Neuron (in vitro differentiated cells): ENCODE results near the gene PLD4.
"Not testable (repeated sequence)": the region's sequence is repeated elsewhere in the genome, so short reads cannot be mapped to it uniquely, and the experiment has no call there.

Experiments used
- H2AFZ ChIP-seq: one replicate; pipeline ENCODE4 v1.6.1; 2013; ENCODE audit warnings: low read depth, mild to moderate bottlenecking, inconsistent platforms, low read length, moderate library complexity
- H3K27me3 ChIP-seq: one replicate; pipeline ENCODE4 v1.6.1; 2013; ENCODE audit warnings: low read length; ENCODE audit not compliant: insufficient read depth
- H3K36me3 ChIP-seq: one replicate; pipeline ENCODE4 v1.6.1; 2013; ENCODE audit warnings: low read length; ENCODE audit not compliant: insufficient read depth
- H3K4me1 ChIP-seq: one replicate; pipeline ENCODE4 v1.6.1; 2013; ENCODE audit warnings: low read length; ENCODE audit not compliant: insufficient read depth
- H3K4me3 ChIP-seq: 2 replicates; pipeline ENCODE4 v1.5.1; 2013; ENCODE audit warnings: mild to moderate bottlenecking, low read length, moderate library complexity
- H3K9me3 ChIP-seq: one replicate; pipeline ENCODE4 v1.6.1; 2013; ENCODE audit warnings: low read length

PLD4 gene

GRCh38 chr14:104882325-104882973, 42.2 kb upstream of the PLD4 start:
- peaks cover 21% of the 10 kb centered on the region for H3K36me3 ChIP-seq
- no peak overlapping the region for H2AFZ ChIP-seq

GRCh38 chr14:104882991-104883660, 41.6 kb upstream of the PLD4 start:
- Histone ChIP-seq H2AFZ (no peak overlapping the region), H3K4me1 (no peaks in the 10 kb centered on the region), H3K4me3 (no peak overlapping the region), H3K36me3 (peaks cover 21% of the 10 kb centered on the region), H3K27me3 (no peaks in the 10 kb centered on the region), H3K9me3 (no peaks in the 10 kb centered on the region)

More at GRCh38 chr14:104882325-104882973, 42.2 kb upstream of the PLD4 start:
- H3K9me3 ChIP-seq = no peaks in the 10 kb centered on the region
- no peaks in the 10 kb centered on the region for H3K27me3 ChIP-seq
- no peak overlapping the region for H3K4me3 ChIP-seq
- H3K4me1 ChIP-seq = no peaks in the 10 kb centered on the region

- Histone ChIP-seq H2AFZ (no peak overlapping the region), H3K4me3 (no peak overlapping the region), H3K27me3 (no peaks in the 10 kb centered on the region), H3K36me3 (peaks cover 21% of the 10 kb centered on the region), H3K9me3 (no peaks in the 10 kb centered on the region), H3K4me1 (no peaks in the 10 kb centered on the region)
Observed at GRCh38 chr14:104883681-104884361, 40.9 kb upstream of the PLD4 start.

GRCh38 chr14:104884381-104884780, 40.3 kb upstream of the PLD4 start:
- H3K9me3 ChIP-seq, H3K27me3 ChIP-seq, H3K4me3 ChIP-seq, H3K4me1 ChIP-seq, H2AFZ ChIP-seq: not testable (repeated sequence)
- H3K36me3 ChIP-seq = peaks cover 23% of the 10 kb centered on the region

- H3K36me3 ChIP-seq = peaks cover 23% of the 10 kb centered on the region
- no peaks in the 10 kb centered on the region for H3K4me1 ChIP-seq
- H3K9me3 ChIP-seq = no peaks in the 10 kb centered on the region
- no peaks in the 10 kb centered on the region for H3K27me3 ChIP-seq
- H2AFZ ChIP-seq = no peak overlapping the region
- no peak overlapping the region for H3K4me3 ChIP-seq
Observed at GRCh38 chr14:104885031-104885972, 39.4 kb upstream of the PLD4 start.

- Histone ChIP-seq H3K4me3 (no peak overlapping the region), H3K9me3 (no peaks in the 10 kb centered on the region), H3K36me3 (peaks cover 18% of the 10 kb centered on the region), H3K4me1 (no peaks in the 10 kb centered on the region), H3K27me3 (no peaks in the 10 kb centered on the region), H2AFZ (no peak overlapping the region)
Observed at GRCh38 chr14:104885973-104886689, 38.5 kb upstream of the PLD4 start.

- H3K36me3 ChIP-seq = peaks cover 18% of the 10 kb centered on the region
Observed at GRCh38 chr14:104886690-104887622, 37.7 kb upstream of the PLD4 start.

GRCh38 chr14:104887623-104888488, 36.8 kb upstream of the PLD4 start:
- Histone ChIP-seq H3K36me3 (peaks cover 18% of the 10 kb centered on the region), H3K9me3 (no peaks in the 10 kb centered on the region), H2AFZ (no peak overlapping the region), H3K4me1 (no peaks in the 10 kb centered on the region), H3K27me3 (no peaks in the 10 kb centered on the region), H3K4me3 (no peak overlapping the region)

More at GRCh38 chr14:104886690-104887622, 37.7 kb upstream of the PLD4 start:
- Histone ChIP-seq H3K9me3 (no peaks in the 10 kb centered on the region), H3K4me3 (no peak overlapping the region), H3K4me1 (no peaks in the 10 kb centered on the region), H2AFZ (no peak overlapping the region), H3K27me3 (no peaks in the 10 kb centered on the region)

GRCh38 chr14:104888489-104889374, 35.9 kb upstream of the PLD4 start:
- no peak overlapping the region for H3K4me3 ChIP-seq

GRCh38 chr14:104889375-104889757, 35.3 kb upstream of the PLD4 start:
- Histone ChIP-seq H3K36me3 (peaks cover 15% of the 10 kb centered on the region), H3K4me1 (no peaks in the 10 kb centered on the region), H3K4me3 (no peak overlapping the region), H2AFZ (no peak overlapping the region), H3K9me3 (no peaks in the 10 kb centered on the region), H3K27me3 (no peaks in the 10 kb centered on the region)

More at GRCh38 chr14:104888489-104889374, 35.9 kb upstream of the PLD4 start:
- no peak overlapping the region for H2AFZ ChIP-seq
- no peaks in the 10 kb centered on the region for H3K4me1 ChIP-seq
- peaks cover 17% of the 10 kb centered on the region for H3K36me3 ChIP-seq
- H3K9me3 ChIP-seq = no peaks in the 10 kb centered on the region
- no peaks in the 10 kb centered on the region for H3K27me3 ChIP-seq
